KOPT-K1 (cell line): ENCODE results near the gene WBP2.

Source experiments
- H3K27ac ChIP-seq: fragments of 200-600 bp; sonication (generic); 2 replicates; pipeline ENCODE4 v1.5.1; 2016; ENCODE audit warnings: antibody characterized with exemption, mild to moderate bottlenecking, low read depth, low read length; ENCODE audit not compliant: poor library complexity, severe bottlenecking
- H3K36me3 ChIP-seq: fragments of 200-600 bp; sonication (generic); 2 replicates; pipeline ENCODE4 v1.5.1; 2017; ENCODE audit warnings: antibody characterized with exemption, mild to moderate bottlenecking, low read length, moderate library complexity; ENCODE audit not compliant: insufficient read depth
- H3K9me3 ChIP-seq: fragments of 200-600 bp; sonication (generic); 2 replicates; pipeline ENCODE4 v1.5.1; 2017; ENCODE audit warnings: antibody characterized with exemption, low read length, mild to moderate bottlenecking; ENCODE audit not compliant: insufficient read depth, poor library complexity, severe bottlenecking

Gene WBP2

GRCh38 chr17:75832652-75833400 is 22.3 kb downstream of the WBP2 start:
- Histone ChIP-seq H3K36me3 (peaks cover 86% of the 10 kb centered on the region), H3K27ac (peak overlapping the region; percentile 93), H3K9me3 (no peaks in the 10 kb centered on the region)

- H3K36me3 ChIP-seq = peaks cover 86% of the 10 kb centered on the region
- H3K27ac ChIP-seq = peak overlapping the region; percentile 93
- no peaks in the 10 kb centered on the region for H3K9me3 ChIP-seq
Observed at GRCh38 chr17:75832164-75832651, 22.9 kb downstream of the WBP2 start.

GRCh38 chr17:75831032-75831571 is 24.0 kb downstream of the WBP2 start:
- Histone ChIP-seq H3K27ac (peak overlapping the region; percentile 93), H3K9me3 (no peaks in the 10 kb centered on the region), H3K36me3 (peaks cover 86% of the 10 kb centered on the region)

GRCh38 chr17:75830164-75831031 is 24.7 kb downstream of the WBP2 start:
- Histone ChIP-seq H3K27ac (peak overlapping the region; percentile 31), H3K36me3 (peaks cover 86% of the 10 kb centered on the region), H3K9me3 (no peaks in the 10 kb centered on the region)

GRCh38 chr17:75829747-75830146 is 25.4 kb downstream of the WBP2 start:
- Histone ChIP-seq H3K27ac (peak overlapping the region; percentile 31), H3K9me3 (no peaks in the 10 kb centered on the region), H3K36me3 (peaks cover 86% of the 10 kb centered on the region)

- Histone ChIP-seq H3K9me3 (no peaks in the 10 kb centered on the region), H3K27ac (peak overlapping the region; percentile 51), H3K36me3 (peaks cover 86% of the 10 kb centered on the region)
Observed at GRCh38 chr17:75828741-75829140, 26.4 kb downstream of the WBP2 start.

- H3K9me3 ChIP-seq = no peaks in the 10 kb centered on the region
- peaks cover 86% of the 10 kb centered on the region for H3K36me3 ChIP-seq
- H3K27ac ChIP-seq = peak overlapping the region; percentile 51
Observed at GRCh38 chr17:75828076-75828400, 27.1 kb downstream of the WBP2 start.

GRCh38 chr17:75827308-75828075 is 27.6 kb downstream of the WBP2 start:
- H3K9me3 ChIP-seq = no peaks in the 10 kb centered on the region
- H3K27ac ChIP-seq = peak overlapping the region; percentile 51
- H3K36me3 ChIP-seq = peaks cover 91% of the 10 kb centered on the region

GRCh38 chr17:75826561-75827307 is 28.4 kb downstream of the WBP2 start:
- H3K27ac ChIP-seq = peak overlapping the region; percentile 51
- peaks cover 99% of the 10 kb centered on the region for H3K36me3 ChIP-seq
- H3K9me3 ChIP-seq = no peaks in the 10 kb centered on the region

- H3K9me3 ChIP-seq = no peaks in the 10 kb centered on the region
- peaks cover 100% of the 10 kb centered on the region for H3K36me3 ChIP-seq
- no peak overlapping the region for H3K27ac ChIP-seq
Observed at GRCh38 chr17:75825748-75826370, 29.3 kb downstream of the WBP2 start.

GRCh38 chr17:75825149-75825552 is 30.0 kb downstream of the WBP2 start:
- Histone ChIP-seq H3K36me3 (peaks cover 100% of the 10 kb centered on the region), H3K27ac (no peak overlapping the region), H3K9me3 (no peaks in the 10 kb centered on the region)

- no peaks in the 10 kb centered on the region for H3K9me3 ChIP-seq
- H3K36me3 ChIP-seq = peaks cover 100% of the 10 kb centered on the region
- peak overlapping the region; percentile 14 for H3K27ac ChIP-seq
Observed at GRCh38 chr17:75824666-75825065, 30.5 kb downstream of the WBP2 start.

- Histone ChIP-seq H3K36me3 (peaks cover 100% of the 10 kb centered on the region), H3K27ac (no peak overlapping the region)
Observed at GRCh38 chr17:75824050-75824552, 31.0 kb downstream of the WBP2 start.

More at GRCh38 chr17:75824050-75824552, 31.0 kb downstream of the WBP2 start:
- no peaks in the 10 kb centered on the region for H3K9me3 ChIP-seq
